HG03439 (cell line): Measurements from ENCODE around the gene F5.

Experiments used
- ATAC-seq: cut with Tn5 transposase; IDR thresholded peaks from one replicate; pipeline ENCODE4 v1.9.1; 2021; ENCODE audit warnings: mild to moderate bottlenecking, moderate library complexity; ENCODE audit not compliant: unreplicated experiment

Gene F5

DNA sequence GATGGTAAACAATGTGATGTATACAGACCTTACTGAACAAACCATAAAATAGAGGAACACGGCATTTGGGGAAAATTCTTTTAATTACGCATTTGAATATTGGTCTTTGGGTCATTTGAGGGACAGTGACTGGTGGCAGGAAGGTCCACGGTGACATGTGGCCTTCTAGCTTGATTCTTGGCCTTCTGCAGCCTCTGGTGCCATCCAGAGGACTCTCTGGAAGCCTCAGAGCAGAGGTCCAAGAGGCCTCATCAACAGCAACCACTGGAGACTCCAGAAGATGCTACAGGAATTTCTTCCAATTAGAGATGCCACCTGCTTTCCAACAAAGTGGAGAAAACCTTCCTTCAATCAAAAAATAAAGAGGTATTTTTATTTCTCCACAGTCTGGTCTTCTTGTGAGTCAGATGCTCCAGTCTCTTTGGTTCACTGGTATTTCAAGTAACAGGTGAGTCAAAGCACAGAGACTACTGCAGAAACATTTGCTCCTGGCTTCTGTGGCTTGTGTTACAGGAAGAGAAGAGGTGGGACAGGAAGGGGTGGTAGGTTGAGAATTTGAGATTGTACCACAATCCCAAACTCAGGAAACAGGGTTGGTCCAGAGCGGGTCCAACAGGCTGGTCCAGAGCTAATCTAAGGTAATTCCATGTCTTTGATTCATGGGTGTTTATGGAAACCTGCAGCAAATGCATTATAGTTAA is 2.7 kb upstream of the F5 start:
- ATAC-seq = no peak

DNA sequence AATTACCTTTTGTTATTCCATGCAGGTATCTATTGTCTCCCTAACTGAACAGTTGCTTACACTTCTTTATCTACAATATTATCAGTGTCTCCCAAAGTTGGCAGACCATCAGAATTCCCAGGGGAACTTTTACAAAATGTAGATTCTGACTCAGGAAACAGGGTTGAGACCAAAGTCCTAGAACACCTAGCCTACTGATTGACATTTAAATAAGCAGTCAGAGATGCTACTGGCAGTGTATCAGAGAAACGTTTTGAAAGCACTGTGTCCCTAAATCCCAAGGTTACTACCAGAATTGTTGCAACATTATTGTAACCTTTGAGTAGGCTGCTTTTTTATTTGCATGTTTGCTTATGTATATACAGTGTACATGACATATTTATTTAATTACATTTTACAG is 1.8 kb upstream of the F5 start:
- ATAC-seq = no peak

DNA sequence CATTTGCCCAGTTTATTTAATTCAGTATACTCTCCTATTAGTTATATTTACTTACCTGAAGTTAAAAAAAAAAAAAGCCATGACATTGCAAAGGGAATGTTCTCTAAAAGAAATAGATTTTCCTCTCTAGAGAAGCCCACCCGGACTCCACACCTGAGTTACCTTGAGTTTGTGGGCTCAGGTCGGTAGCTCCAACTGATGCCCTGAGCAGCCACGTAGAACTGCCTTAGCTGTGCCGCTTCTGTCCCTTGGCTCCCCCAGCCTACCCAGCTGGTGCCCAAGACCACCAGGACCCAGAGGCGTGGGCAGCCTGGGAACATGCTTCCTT is 250 bp downstream of the F5 start:
- ATAC-seq = peak; percentile 24

DNA sequence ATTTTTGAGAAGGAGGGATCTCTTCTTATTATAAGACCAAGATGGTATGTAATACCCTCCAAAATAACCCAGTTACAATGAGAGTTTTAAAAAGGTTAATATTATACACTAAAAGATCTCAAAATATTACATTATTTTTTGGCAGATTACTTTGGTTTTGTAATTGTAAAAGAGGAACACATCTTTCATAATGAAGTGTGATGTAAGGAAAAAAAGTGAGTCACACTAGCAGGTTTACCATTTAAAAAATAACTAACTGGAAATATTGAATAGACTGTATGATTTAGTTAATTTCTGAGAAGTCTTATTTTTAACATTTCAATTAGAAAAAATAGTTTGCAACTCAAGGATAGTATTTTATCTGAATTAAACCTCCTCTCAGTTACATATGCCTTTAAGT is 1.1 kb downstream of the F5 start:
- no peak for ATAC-seq

DNA sequence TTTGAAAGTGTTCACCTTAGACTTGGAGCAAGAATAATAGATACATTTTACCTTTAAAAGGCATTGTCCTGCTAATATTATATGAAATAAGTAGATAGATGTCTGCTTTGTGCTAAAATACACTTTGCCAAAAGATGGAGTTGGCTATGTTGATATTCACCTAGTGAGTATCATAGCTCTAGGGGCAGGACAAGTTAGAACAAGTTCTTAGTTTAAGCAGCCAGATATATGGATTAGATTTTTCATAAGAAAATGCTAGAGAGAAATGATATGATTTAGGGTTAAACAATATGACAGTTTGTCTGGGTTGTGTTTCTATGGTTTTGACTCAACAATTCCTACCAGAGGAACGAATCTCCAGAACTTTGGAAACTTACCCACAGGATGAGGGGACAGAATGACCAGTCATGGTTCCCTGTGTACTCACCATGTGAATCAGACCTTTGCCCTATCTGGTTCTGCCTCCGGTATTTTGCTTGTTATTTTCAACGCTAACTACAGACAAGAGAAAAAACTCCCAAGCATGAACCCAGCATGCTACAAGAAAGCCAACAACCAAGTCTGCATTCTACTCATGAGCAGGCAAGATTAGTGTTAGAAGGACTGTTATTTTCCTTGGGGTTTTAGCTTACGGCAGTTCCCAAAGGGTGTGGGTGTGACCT is 1.7 kb downstream of the F5 start:
- ATAC-seq = no peak

DNA sequence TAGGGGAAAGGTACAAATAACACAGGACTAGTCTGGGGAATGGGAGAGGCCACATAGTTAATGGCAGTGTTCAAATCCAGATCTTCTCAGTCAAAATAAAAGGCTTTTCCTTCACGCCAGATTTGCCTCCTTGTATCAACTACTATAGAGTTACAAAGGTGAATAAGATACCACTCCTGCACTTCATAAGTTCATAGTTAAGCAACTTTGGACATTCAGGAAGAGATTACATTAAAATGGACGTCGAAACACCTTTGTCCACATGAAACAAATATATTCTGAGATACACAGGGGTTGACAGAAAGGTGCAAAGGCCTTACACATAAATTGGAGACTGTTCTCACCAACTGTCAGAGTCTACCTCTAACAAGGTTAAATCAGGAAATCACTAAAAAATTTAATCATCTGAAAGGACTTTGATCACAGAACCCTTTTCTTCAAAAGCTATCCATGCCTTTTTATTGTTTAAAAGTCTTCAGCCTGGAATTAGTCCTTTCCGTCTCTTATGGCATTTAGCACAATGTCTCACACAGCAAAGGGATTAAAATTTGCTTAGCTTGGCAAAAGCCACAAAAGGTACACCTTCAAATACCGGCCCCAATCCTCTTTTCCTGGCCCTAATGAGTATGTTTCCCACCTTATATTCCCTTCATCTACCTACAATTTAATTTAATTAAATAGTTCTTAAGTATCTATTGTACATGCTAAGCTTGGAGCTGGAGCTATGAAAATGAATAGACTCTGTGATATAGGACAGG is 8.1 kb downstream of the F5 start:
- no peak for ATAC-seq

DNA sequence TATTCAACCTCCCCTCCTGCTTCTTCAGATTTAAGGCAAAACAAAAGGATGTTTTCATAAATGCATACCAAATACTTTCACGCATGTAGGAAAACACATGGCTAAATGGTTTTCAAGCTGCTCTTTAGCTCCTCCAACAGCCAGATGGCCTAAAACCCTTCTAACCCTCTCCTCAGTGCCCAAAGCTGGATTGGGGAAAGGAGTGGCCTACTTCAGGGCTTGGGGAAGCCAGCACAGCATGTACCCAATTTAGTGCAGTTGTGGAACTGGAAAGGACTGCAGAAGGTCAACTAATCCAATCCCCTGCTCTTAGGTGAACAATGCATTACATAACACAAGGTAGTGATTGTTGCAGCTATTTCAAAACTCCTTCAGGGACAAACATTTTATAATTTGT is 9.3 kb downstream of the F5 start:
- no peak for ATAC-seq

DNA sequence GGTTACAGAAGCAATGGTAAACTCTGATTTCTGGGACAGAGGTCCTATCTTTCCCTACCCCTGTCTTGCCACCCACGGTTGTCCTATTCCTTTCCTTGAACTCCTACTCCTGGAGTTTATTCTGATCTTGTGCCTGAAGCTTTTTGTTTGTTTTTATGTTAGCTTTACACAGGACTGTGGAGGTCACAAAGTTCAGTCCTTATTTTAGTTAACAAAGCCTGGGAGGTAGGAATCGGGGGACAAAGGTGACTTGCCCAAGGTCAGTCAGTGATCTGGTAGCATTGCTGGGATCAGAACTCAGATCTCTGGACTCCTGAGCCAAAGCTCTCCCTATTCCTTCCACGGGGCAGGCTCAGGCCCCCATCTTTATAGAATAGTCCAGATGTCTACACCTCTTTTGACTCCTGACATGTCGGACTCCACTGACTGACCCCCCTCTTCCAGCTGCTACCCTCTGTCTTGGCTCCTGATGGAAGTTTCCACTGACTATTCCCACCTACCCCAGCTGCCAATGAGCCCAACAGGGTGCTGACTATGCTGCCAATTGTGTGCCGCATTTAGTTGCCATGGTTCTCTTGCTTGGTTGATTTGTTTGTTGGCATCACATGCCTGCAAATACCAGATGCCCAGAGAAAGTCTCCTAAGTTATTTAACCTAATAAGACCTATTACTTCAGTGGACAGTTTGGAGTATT is 9.9 kb downstream of the F5 start:
- ATAC-seq = no peak

DNA sequence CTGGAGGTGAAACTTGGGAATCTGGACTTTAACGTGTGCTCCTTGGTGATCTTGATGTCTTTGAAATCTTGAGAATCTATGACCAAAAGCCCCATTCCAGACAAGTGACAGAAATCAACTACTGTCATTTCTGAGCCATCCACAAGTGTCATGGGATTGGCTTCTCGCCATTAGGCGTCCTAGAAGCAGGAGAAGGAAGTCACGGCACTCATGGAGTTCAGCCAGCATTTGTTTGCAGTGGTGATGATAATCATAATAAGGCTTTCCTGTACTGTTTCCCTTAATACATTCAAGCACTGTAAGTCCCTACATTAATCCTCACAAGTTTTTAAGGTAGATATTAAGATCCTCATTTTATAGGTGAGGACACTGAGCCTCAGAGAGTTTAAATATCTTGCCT is 11.9 kb downstream of the F5 start:
- ATAC-seq = no peak

DNA sequence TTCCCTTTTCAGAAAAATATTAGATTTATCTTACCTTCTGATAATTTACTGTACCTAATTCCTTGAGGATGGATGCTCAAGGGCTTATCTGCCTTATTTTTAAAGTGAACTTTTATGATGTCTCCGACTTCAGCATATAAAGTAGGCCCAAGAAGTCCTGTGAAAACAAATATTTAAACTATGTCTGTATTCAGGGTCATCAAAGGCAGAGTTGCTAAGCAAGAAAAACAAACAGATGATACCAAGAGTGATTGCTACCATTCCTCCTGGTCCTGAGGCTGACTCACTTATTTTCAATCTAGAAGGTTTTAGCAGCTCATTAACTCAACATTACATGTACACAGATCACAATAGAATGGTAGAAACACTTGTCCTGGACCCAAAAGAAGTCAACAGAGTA is 14.1 kb downstream of the F5 start:
- ATAC-seq = no peak

DNA sequence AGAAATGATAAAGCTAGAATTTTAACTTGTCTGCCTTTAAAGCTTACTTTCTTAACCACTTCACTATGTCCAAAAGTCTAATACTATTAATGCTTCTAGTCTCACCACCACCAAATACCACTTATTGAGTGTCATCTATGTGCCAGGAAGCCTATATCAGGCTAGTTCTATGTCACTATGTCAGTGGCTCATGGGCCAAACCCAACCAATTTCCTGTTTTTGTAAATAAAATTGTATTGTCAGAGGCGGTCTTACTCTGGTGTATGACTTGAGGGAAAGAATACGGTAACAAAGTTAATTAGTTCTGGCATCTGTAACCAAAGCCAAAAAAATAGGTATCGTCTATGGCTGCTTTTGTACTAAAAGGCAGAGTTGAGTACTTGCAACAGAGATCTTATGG is 14.8 kb downstream of the F5 start:
- no peak for ATAC-seq

DNA sequence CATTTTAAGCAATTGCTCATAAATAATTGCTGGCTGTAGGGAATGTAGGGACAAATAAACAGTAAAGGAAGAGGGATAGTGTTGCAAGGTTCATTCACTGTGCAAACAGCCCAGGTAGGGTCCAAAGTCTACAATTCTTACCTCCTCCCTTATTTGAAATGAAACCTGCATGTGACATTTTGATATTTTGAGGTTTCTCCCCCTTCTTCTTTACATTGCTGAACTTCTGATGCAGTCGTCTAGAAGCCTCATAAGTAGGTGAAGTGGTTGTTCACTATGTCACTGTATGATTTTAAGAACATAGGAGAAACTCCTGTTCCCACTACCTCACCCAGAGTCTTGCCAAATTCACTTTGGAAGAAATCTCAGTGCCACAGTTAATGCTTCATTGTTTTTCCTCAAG is 16.1 kb downstream of the F5 start:
- ATAC-seq = no peak

DNA sequence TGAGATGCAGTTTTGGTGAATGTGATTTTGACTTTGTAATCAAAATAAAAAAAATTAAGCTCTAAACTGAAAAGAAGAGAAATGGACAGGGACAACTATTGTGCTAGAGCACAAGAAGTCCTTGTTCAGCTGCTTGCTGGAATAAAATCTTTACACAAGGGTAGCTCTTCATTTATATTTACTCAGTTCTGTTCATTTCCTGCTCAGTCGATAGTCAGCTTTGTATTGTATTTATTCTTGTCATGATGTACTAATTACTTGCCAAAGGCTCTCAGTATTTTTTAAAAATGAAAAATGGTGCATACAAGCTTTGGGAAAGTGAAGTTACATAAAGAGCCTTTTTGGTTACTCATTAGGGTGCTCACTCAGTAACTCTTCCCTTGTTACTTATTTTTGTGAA is 17.8 kb downstream of the F5 start:
- no peak for ATAC-seq

DNA sequence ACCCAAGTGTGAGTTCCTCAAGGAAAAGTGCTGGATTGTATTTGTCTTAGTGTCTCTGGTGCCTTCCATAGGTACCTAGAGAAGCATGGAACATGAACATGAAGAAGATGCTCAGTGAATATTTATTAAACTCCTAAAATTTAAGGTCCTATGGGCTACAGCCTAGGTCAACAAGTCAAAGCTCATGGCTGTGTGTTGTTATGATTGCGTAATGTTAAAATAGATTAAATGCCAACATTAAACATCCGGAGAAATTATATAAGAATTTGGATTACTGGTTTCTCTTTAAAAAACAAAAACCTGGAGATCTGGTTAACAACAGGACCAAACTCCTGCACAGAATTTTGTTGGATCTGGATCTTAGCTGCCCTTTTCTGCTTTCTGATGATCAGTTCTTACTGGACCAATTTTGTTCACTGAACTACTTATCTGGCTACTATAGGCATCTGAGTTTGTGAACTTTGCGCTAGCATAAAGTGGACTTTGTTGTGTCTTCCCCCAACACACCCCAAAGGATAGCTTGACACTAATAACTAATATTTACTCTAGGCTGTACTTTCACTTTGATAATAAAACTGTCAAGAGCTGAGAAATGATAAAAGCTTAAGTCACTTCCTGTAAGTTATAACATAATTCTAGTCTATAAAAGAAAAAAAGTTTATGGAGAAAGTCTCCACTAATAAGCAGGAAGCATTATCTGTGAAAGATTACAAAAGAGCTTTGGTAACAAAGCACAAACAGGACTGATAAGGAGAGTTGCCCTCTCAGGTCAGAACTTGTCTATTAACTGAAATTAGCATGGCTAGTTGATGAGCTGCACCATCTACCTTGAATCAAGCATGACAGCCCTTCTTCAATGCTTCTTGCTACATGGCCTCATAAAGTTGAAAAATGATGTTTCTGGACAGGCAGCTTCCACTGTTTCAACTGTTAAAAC is 20.7 kb downstream of the F5 start:
- no peak for ATAC-seq

DNA sequence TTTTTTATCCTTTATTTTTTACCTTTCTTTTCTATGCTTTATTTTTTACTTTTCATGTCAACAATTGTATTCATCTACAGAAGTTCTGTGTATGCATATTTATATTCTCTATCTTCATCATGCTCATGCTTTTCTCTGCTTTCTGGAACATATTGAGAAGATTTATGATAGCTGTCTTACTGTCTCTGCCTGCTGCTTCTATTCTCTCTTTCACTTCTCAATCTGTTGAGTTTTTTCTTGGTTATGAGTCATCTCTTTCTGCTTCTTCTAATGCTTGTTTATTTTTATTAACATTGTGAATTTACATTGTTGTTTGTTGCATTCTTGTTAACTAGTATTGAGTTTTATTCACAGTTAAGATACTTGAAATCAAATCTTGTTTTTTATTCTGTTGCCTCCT is 22.6 kb downstream of the F5 start:
- no peak for ATAC-seq

DNA sequence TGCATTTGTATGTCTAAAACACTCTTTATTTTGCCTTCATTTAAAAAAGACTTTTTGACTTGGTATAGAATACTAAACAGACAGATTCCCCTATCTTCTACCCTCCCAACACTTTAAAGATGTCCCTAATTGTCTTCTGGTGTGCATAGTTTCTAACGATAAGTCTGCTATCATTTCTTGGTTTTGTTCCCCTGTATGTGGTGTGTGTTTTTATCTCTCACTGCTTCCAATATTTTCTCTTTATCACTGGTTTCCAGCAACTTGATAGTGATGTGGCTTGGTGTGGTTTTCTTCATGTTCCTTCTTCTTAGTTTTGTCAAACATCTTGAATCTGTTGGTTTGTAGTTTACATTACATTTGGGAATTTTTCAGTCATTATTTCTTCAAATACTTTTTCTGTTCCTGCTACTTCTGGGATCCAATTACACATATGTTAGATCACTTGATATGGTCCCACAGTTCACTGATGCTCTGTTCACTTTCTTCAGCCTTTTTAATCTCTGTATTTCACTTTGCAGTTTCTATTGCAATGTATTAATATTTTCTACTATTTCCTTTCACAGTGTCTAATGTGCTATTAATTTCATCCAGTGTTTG is 23.2 kb downstream of the F5 start:
- no peak for ATAC-seq

DNA sequence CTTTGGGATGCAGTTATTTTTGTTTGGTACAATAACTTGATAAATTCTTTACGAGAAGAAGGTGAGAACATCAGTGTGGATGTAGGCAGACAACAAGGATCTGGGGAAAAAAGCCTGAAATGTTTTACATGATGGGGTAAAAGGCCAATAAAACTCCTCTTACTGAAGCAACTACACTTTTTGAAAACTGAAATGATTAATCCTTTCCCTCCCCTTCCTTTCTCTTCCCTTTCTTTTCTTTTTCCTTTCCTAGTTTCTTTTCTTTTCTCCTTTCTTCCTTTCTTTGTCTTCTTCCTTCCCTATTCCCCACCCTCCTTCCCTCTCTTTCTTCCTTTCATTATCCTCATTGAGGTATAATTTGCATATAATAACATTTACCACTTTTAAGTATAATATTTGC is 24.6 kb downstream of the F5 start:
- no peak for ATAC-seq

DNA sequence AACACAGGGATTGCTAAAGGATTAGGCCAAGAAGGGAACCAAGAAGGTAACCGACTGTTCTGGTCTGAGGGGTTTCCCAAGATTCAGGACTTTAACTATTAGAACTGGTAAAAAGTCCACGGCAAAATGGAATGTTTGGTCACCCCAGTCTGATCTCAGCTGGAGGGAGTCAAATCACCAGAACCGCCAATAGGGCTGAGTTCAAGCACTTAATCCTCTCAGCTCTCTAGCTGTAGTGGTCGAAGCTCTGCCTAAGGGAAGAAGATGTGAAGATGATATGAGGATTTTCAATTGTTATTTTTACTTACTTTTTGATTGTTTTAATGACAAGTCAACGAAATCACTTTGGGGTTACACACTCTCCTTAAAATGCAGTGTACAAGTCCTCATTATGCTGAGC is 29.1 kb downstream of the F5 start:
- no peak for ATAC-seq

DNA sequence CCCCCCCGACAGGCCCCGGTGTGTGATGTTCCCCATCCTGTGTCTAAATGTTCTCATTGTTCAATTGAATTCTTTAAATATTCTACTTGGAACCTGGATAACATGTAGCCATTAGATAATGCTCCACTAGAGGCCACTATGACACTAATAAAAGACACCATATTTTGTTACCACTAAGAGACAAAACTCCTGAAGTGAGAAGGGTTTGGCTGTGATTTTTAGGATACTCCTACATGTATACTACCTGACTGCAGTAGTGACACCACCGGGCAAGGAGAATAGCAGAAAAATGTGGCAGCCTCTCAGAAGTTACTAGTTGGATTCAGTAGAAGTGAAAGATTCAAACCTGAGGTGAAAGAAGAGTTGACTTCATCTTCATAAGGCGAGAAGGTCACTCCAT is 36.0 kb downstream of the F5 start:
- ATAC-seq = no peak

DNA sequence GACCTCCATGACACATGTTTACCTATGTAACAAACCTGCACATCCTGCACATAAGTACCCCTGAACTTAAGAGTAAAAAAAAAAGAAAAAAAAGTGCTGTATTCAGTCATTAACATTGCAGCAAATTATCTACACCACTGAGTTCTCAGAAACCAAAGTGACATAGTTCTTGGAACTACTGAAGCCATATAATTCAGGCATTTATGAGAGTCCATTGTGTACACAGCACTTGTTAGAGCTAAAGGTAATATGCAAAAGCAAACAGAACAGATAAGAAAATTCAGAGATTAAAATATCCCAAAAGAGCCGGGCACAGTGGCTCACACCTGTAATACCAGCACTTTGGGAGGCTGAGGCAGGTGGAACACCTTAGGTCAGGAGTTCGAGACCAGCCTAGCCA is 38.0 kb downstream of the F5 start:
- ATAC-seq = no peak
